ENCODE results near the gene CFAP100. TPM values are rescaled to one million over a fixed set of nuclear protein-coding genes. Genes with fewer than 3 reads are reported as not detected.

CFAP100 gene
- total RNA-seq = not detected in 2 replicates

DNA sequence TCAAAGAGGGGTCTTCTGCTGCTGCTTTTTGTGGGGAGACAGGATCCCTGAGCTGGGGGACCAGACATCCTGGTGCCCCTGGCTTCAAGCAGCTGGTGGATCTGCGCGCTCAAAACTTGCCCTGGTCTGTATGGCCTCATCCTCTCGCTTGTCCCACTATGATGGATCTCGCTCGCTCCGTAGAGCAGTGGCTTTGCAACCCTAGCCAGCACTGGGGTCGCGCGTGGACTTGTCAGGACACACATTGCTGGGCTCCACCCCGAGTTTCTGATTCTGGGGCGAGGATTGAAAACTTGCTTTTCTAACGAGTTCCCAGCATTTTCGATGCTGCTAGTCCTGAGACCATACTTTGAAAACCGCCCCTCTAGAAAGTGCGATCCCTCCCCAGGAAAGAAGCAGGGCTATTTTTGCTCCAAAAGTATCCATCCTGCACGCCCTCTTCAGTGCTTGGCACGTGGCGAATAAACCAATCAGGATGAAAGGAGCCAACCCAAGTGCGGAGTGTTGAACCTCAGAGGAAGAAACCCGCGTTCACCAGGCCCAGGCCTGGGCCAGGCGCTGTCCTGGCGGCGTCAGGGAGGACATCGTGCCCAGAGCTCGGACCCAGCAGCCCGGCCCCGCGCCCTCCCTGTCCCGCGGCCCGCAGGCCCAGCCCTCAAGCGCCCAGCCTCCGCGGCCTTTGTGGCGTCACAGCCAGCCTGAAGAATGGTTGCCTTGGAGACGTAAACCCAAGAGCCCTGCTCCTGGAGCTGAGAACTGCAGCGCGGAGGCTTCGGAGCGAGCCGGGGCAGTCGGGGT lies at the start of gene CFAP100:
TSS of gene CFAP100 (plus strand) at position 731 of the 798 bp plus-strand sequence. CDS start 1,092 bp downstream, outside the sequence.

DNA sequence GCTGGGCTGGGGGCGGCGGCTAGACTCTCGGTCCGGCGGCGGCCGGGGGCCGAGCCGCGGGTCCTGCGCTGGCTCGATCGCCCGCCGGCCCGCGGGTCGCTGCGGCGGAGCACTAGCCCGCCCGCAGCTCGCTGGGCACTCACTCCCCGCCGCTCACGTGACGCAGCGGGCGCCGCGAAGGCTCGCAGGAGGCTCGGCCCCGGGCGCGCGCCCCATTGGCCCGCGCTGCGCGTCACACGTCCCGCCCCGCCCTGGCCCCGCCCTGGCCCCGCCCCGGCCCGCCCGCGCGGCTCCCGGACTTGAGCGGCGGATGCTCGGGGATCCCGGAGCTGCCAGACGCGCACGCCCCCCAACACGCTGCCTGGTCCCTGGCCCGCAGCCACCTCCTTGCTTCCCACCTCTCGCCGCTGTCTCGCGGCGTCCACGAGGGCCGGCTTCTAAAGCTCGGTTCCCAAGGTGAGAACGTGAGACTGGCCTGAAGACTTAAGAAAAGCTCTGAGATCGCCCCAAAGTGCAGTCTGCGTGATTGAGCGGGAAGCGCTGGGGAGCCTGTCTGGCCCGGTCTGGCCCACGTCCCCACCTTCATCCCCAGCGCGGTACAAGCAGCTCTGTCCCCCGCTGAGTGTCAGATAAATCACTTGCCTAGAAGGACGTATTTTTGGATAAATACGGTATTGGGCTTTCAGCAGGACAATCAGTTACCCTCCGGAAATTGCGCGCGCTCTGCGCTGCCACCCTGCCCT lies 37.2 kb upstream of the CFAP100 start, which contains the start of gene KLF15:
TSS of gene KLF15 (minus strand) at position 114 of the 743 bp plus-strand sequence. CDS start 4,486 bp downstream, outside the sequence.

DNA sequence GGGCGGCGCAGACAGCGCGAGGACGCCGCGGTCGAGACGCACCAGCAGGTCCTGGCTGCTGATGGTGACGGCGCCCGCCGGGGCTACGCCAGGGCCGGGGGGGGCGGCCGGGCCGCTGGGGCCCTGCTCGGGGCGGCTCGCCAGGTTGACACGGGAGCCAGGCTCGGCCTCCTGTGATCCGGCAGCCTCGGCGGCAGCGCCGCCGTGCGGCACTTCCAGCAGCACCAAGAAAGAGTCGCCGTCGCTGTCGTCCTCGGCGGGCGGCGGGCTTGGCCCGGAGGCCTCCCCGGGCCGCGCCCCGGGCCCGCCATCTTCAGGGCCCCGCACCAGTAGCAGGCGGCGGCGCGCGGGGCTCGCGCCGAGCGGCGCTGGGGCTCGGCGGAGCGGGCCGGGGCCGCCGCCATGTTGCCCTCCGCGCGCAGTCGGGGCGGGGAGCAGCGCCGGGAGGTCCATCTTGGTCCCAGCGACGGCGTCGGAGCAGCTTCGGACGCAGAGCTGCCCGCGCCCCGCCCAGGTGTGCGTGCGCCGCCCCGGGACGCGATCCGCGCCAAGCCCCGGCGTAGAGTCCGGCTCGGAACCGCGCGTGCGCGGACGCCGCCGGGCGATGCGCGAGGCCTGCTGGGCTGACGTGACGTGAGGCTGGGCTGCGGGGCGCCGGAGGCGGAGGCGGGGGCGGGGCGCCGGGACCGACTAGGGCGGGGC lies 80.9 kb downstream of the CFAP100 start, which contains the start of gene ZXDC:
TSS of gene ZXDC (minus strand) at position 479 of the 702 bp plus-strand sequence. CDS start at position 453, 26 bp downstream.

Other genes starting within 250 kb of the CFAP100 start
- gene ALDH1L1, start 214.3 kb upstream of the CFAP100 start, total RNA-seq = 93.4 and 96.4 TPM in 2 replicates
- 21.3 and 21.9 TPM in 2 replicates for gene KLF15, start 37.5 kb upstream of the CFAP100 start, total RNA-seq
- gene ZXDC, start 81.0 kb downstream of the CFAP100 start, total RNA-seq = 15.4 and 17.8 TPM in 2 replicates
- gene UROC1, start 122.9 kb downstream of the CFAP100 start, total RNA-seq = not detected in 2 replicates
- not detected in 2 replicates for gene CHST13, start 129.2 kb downstream of the CFAP100 start, total RNA-seq
- not detected in 2 replicates for gene C3orf22, start 164.0 kb downstream of the CFAP100 start, total RNA-seq

Data from cardiac ventricle fibroblast (primary cell).